GM21723 (cell line): ENCODE measurements around the gene ERFE.

Source experiments
- ATAC-seq: cut with Tn5 transposase; IDR thresholded peaks from one replicate; pipeline ENCODE4 v1.9.1; 2021; ENCODE audit warnings: mild to moderate bottlenecking, moderate library complexity; ENCODE audit not compliant: unreplicated experiment

Gene ERFE

GRCh38 chr2:238152771-238153688, 5.7 kb upstream of the ERFE start:
- ATAC-seq: no peak

- no peak for ATAC-seq
These were observed 4.2 kb upstream of the ERFE start for GRCh38 chr2:238154570-238154969.

GRCh38 chr2:238155051-238155760, 3.6 kb upstream of the ERFE start:
- ATAC-seq: no peak

- ATAC-seq: no peak
These were observed 2.7 kb upstream of the ERFE start for GRCh38 chr2:238155761-238156694.

- ATAC-seq: no peak
These were observed 1.2 kb upstream of the ERFE start for GRCh38 chr2:238157506-238158017.

- no peak for ATAC-seq
These were observed 707 bp upstream of the ERFE start for GRCh38 chr2:238158018-238158508.

GRCh38 chr2:238159071-238159539, 335 bp downstream of the ERFE start:
- no peak for ATAC-seq

- no peak for ATAC-seq
These were observed 963 bp downstream of the ERFE start for GRCh38 chr2:238159661-238160205.

- ATAC-seq: no peak
These were observed 1.7 kb downstream of the ERFE start for GRCh38 chr2:238160206-238161129.

- no peak for ATAC-seq
These were observed 2.7 kb downstream of the ERFE start for GRCh38 chr2:238161291-238162051.

GRCh38 chr2:238162251-238162845, 3.6 kb downstream of the ERFE start:
- no peak for ATAC-seq

GRCh38 chr2:238162846-238163441, 4.2 kb downstream of the ERFE start:
- ATAC-seq: no peak

- ATAC-seq: no peak
These were observed 4.9 kb downstream of the ERFE start for GRCh38 chr2:238163481-238164198.

- no peak for ATAC-seq
These were observed 6.1 kb downstream of the ERFE start for GRCh38 chr2:238164906-238165287.

- no peak for ATAC-seq
These were observed 6.6 kb downstream of the ERFE start for GRCh38 chr2:238165288-238165921.
